NCI-H2029 treated with DMSO at 0.1 percent for 48 hours (cell line): ENCODE results near the gene TBX20.
"Not testable (repeated sequence)": the region's sequence is repeated elsewhere in the genome, so short reads cannot be mapped to it uniquely, and the experiment has no call there.

Experiments used
- DNase-seq: peaks from one replicate; lab custom pipeline; 2025; lab: John Stamatoyannopoulos, UW

TBX20 gene

GRCh38 chr7:35161059-35161740 is 92.7 kb downstream of the TBX20 start:
- DNase-seq, result not testable (repeated sequence)
